ENCODE results near the gene TEX14. TPM values are rescaled to one million over a fixed set of nuclear protein-coding genes. Genes with fewer than 3 reads are reported as not detected.
"Not testable (repeated sequence)": the region's sequence is repeated elsewhere in the genome, so short reads cannot be mapped to it uniquely, and the experiment has no call there.

Gene TEX14
- total RNA-seq, 1 experiment from 2014 or later: not detected

- DNase-seq: peak; percentile 83
- peak overlapping the region; percentile 54 for H2AFZ ChIP-seq (ENCODE audit: low read length)
- peak overlapping the region; percentile 55 for H3K4me2 ChIP-seq (ENCODE audit: low read depth, low read length, poor library complexity, severe bottlenecking)
- H4K20me1 ChIP-seq (ENCODE audit: insufficient read depth, low read depth, low read length): no peaks in the 10 kb centered on the region
- peak overlapping the region; percentile 20; the same call in 1 of the 2 replicates for H3K4me3 ChIP-seq (ENCODE audit: low read length)
- no peaks in the 10 kb centered on the region for H3K79me2 ChIP-seq (ENCODE audit: low read length)
- no peaks in the 10 kb centered on the region for H3K27me3 ChIP-seq (ENCODE audit: low read length)
- peaks cover 8% of the 10 kb centered on the region; the same call in 1 of the 2 replicates for H3K4me1 ChIP-seq (ENCODE audit: low read length)
- H3K36me3 ChIP-seq (ENCODE audit: insufficient read depth, low read length): no peaks in the 10 kb centered on the region
- no peak overlapping the region for H3K27ac ChIP-seq (ENCODE audit: low read length)
- H3K9me3 ChIP-seq (ENCODE audit: low read length): no peaks in the 10 kb centered on the region
- peak overlapping the region; percentile 52 for H3K9ac ChIP-seq (ENCODE audit: low read length)
- H3K9me2 ChIP-seq (replicated peaks; ENCODE audit: insufficient read depth, low read length): no peaks in the 10 kb centered on the region
These were observed 32.8 kb downstream of the TEX14 start for GRCh38 chr17:58658804-58659713.

- H3K9me2 ChIP-seq (replicated peaks; ENCODE audit: insufficient read depth, low read length); H2AFZ ChIP-seq (ENCODE audit: low read length); H3K4me3 ChIP-seq (ENCODE audit: low read length); H3K27me3 ChIP-seq (ENCODE audit: low read length); H3K27ac ChIP-seq (ENCODE audit: low read length); H3K4me2 ChIP-seq (ENCODE audit: low read depth, low read length, poor library complexity, severe bottlenecking); H3K36me3 ChIP-seq (ENCODE audit: insufficient read depth, low read length); H3K9me3 ChIP-seq (ENCODE audit: low read length); H3K79me2 ChIP-seq (ENCODE audit: low read length); H3K4me1 ChIP-seq (ENCODE audit: low read length); H3K9ac ChIP-seq (ENCODE audit: low read length); DNase-seq; H4K20me1 ChIP-seq (ENCODE audit: insufficient read depth, low read depth, low read length): not testable (repeated sequence)
These were observed 33.7 kb downstream of the TEX14 start for GRCh38 chr17:58657962-58658803.

- Histone ChIP-seq H3K9me3 (ENCODE audit: low read length) (no peaks in the 10 kb centered on the region), H4K20me1 (ENCODE audit: insufficient read depth, low read depth, low read length) (no peaks in the 10 kb centered on the region), H3K27ac (ENCODE audit: low read length) (no peak overlapping the region), H2AFZ (ENCODE audit: low read length) (no peak overlapping the region), H3K4me1 (ENCODE audit: low read length) (no peaks in the 10 kb centered on the region), H3K79me2 (ENCODE audit: low read length) (no peaks in the 10 kb centered on the region), H3K4me2 (ENCODE audit: low read depth, low read length, poor library complexity, severe bottlenecking) (no peak overlapping the region), H3K36me3 (ENCODE audit: insufficient read depth, low read length) (no peaks in the 10 kb centered on the region), H3K4me3 (ENCODE audit: low read length) (no peak overlapping the region), H3K9me2 (replicated peaks; ENCODE audit: insufficient read depth, low read length) (no peaks in the 10 kb centered on the region), H3K27me3 (ENCODE audit: low read length) (no peaks in the 10 kb centered on the region), H3K9ac (ENCODE audit: low read length) (no peak overlapping the region)
- DNase-seq: no peak
These were observed 43.6 kb downstream of the TEX14 start for GRCh38 chr17:58648236-58648635.

GRCh38 chr17:58643147-58643546 is 48.7 kb downstream of the TEX14 start:
- Histone ChIP-seq H3K27me3 (ENCODE audit: low read length) (no peaks in the 10 kb centered on the region), H3K4me1 (ENCODE audit: low read length) (no peaks in the 10 kb centered on the region), H3K4me2 (ENCODE audit: low read depth, low read length, poor library complexity, severe bottlenecking) (no peak overlapping the region), H3K79me2 (ENCODE audit: low read length) (no peaks in the 10 kb centered on the region), H3K9me3 (ENCODE audit: low read length) (no peaks in the 10 kb centered on the region), H3K36me3 (ENCODE audit: insufficient read depth, low read length) (no peaks in the 10 kb centered on the region), H3K27ac (ENCODE audit: low read length) (no peak overlapping the region), H3K4me3 (ENCODE audit: low read length) (no peak overlapping the region), H3K9ac (ENCODE audit: low read length) (no peak overlapping the region), H4K20me1 (ENCODE audit: insufficient read depth, low read depth, low read length) (no peaks in the 10 kb centered on the region), H2AFZ (ENCODE audit: low read length) (no peak overlapping the region), H3K9me2 (replicated peaks; ENCODE audit: insufficient read depth, low read length) (no peaks in the 10 kb centered on the region)
- DNase-seq: no peak

GRCh38 chr17:58641887-58642311 is 49.9 kb downstream of the TEX14 start:
- no peak overlapping the region for H3K4me2 ChIP-seq (ENCODE audit: low read depth, low read length, poor library complexity, severe bottlenecking)
- H2AFZ ChIP-seq (ENCODE audit: low read length): no peak overlapping the region
- no peaks in the 10 kb centered on the region for H3K27me3 ChIP-seq (ENCODE audit: low read length)
- no peak for DNase-seq
- no peaks in the 10 kb centered on the region for H3K9me2 ChIP-seq (replicated peaks; ENCODE audit: insufficient read depth, low read length)
- H3K79me2 ChIP-seq (ENCODE audit: low read length): no peaks in the 10 kb centered on the region
- no peak overlapping the region for H3K4me3 ChIP-seq (ENCODE audit: low read length)
- H3K9ac ChIP-seq (ENCODE audit: low read length): no peak overlapping the region
- no peaks in the 10 kb centered on the region for H4K20me1 ChIP-seq (ENCODE audit: insufficient read depth, low read depth, low read length)
- no peaks in the 10 kb centered on the region for H3K4me1 ChIP-seq (ENCODE audit: low read length)
- no peak overlapping the region for H3K27ac ChIP-seq (ENCODE audit: low read length)
- no peaks in the 10 kb centered on the region for H3K36me3 ChIP-seq (ENCODE audit: insufficient read depth, low read length)
- H3K9me3 ChIP-seq (ENCODE audit: low read length): no peaks in the 10 kb centered on the region

GRCh38 chr17:58640202-58640601 is 51.6 kb downstream of the TEX14 start:
- Histone ChIP-seq H3K4me2 (ENCODE audit: low read depth, low read length, poor library complexity, severe bottlenecking) (no peak overlapping the region), H3K36me3 (ENCODE audit: insufficient read depth, low read length) (no peaks in the 10 kb centered on the region), H3K27me3 (ENCODE audit: low read length) (no peaks in the 10 kb centered on the region), H4K20me1 (ENCODE audit: insufficient read depth, low read depth, low read length) (no peaks in the 10 kb centered on the region), H3K9ac (ENCODE audit: low read length) (no peak overlapping the region), H3K79me2 (ENCODE audit: low read length) (no peaks in the 10 kb centered on the region), H3K4me1 (ENCODE audit: low read length) (no peaks in the 10 kb centered on the region), H3K9me3 (ENCODE audit: low read length) (no peaks in the 10 kb centered on the region), H2AFZ (ENCODE audit: low read length) (no peak overlapping the region), H3K27ac (ENCODE audit: low read length) (no peak overlapping the region), H3K9me2 (replicated peaks; ENCODE audit: insufficient read depth, low read length) (no peaks in the 10 kb centered on the region), H3K4me3 (ENCODE audit: low read length) (no peak overlapping the region)
- DNase-seq: no peak

- Histone ChIP-seq H3K27me3 (ENCODE audit: low read length) (no peaks in the 10 kb centered on the region), H4K20me1 (ENCODE audit: insufficient read depth, low read depth, low read length) (no peaks in the 10 kb centered on the region), H3K4me3 (ENCODE audit: low read length) (no peak overlapping the region), H3K79me2 (ENCODE audit: low read length) (no peaks in the 10 kb centered on the region), H3K9me3 (ENCODE audit: low read length) (no peaks in the 10 kb centered on the region), H3K4me2 (ENCODE audit: low read depth, low read length, poor library complexity, severe bottlenecking) (no peak overlapping the region), H3K9ac (ENCODE audit: low read length) (no peak overlapping the region), H3K27ac (ENCODE audit: low read length) (no peak overlapping the region), H3K36me3 (ENCODE audit: insufficient read depth, low read length) (no peaks in the 10 kb centered on the region), H3K4me1 (ENCODE audit: low read length) (no peaks in the 10 kb centered on the region), H2AFZ (ENCODE audit: low read length) (no peak overlapping the region), H3K9me2 (replicated peaks; ENCODE audit: insufficient read depth, low read length) (no peaks in the 10 kb centered on the region)
- DNase-seq: no peak
These were observed 52.2 kb downstream of the TEX14 start for GRCh38 chr17:58639681-58640080.

GRCh38 chr17:58637011-58637570 is 54.8 kb downstream of the TEX14 start:
- Histone ChIP-seq H3K9me2 (replicated peaks; ENCODE audit: insufficient read depth, low read length) (no peaks in the 10 kb centered on the region), H3K9ac (ENCODE audit: low read length) (no peak overlapping the region), H3K9me3 (ENCODE audit: low read length) (no peaks in the 10 kb centered on the region), H3K4me1 (ENCODE audit: low read length) (peaks cover 5% of the 10 kb centered on the region), H3K4me2 (ENCODE audit: low read depth, low read length, poor library complexity, severe bottlenecking) (no peak overlapping the region), H3K27ac (ENCODE audit: low read length) (no peak overlapping the region), H3K4me3 (ENCODE audit: low read length) (no peak overlapping the region), H3K36me3 (ENCODE audit: insufficient read depth, low read length) (no peaks in the 10 kb centered on the region), H3K79me2 (ENCODE audit: low read length) (no peaks in the 10 kb centered on the region), H3K27me3 (ENCODE audit: low read length) (no peaks in the 10 kb centered on the region), H4K20me1 (ENCODE audit: insufficient read depth, low read depth, low read length) (no peaks in the 10 kb centered on the region), H2AFZ (ENCODE audit: low read length) (no peak overlapping the region)
- no peak for DNase-seq
